ENCODE measurements around the gene CASP8AP2.

DNA sequence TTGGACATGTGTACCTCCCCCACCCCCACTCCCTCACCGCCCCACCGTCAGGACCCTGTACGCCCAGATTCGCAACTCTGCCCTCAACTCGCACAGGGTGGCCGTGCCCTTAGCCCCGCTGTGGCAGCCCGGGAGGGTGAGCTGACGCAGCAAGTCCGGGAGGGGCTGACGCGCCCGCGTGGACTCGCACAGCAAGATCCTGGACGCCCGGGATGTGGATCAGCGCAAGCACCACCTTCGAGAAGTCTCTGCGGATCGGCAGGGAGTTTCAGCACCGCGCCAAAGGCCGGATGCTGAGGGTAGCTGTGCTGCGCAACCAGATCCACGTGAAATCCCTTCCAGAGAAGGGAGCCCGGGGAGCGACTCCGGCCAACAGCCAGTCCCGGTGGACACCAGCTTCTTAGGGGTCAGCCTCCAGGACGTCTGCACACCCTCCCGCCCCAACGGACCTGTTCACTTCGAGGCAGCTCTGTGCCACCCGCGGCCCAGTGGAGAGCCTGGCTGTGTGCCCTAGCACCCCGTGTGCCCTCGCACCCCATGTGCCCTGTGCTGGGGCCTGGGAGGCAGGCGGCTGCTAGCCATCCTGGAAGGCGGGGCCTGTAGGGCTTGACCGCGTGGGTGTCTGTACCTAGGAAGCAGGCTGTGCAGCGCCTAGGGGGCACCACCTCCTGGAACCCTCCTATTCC, 57.9 kb downstream of the CASP8AP2 start:
- no peak for TF ChIP-seq CTCF (IDR thresholded peaks at IDR 0.05)
- TF ChIP-seq POLR2A (IDR thresholded peaks at IDR 0.05), result no peak

Measured in esophagus squamous epithelium (tissue), 4 donors.